HepG2 (cell line): ENCODE measurements around the gene CST3. TPM values are rescaled to one million over a fixed set of nuclear protein-coding genes. Genes with fewer than 3 reads are reported as not detected.

ENCODE experiments used
- ARNTL ChIP-seq: sonication (generic); formaldehyde crosslinking; IDR thresholded peaks from 2 replicates; pipeline ENCODE4 v1.4.0; 2020; ENCODE audit warnings: mild to moderate bottlenecking, missing genetic modification reagents
- GTF3A ChIP-seq: sonication (generic); formaldehyde crosslinking; conservative IDR thresholded peaks from 2 replicates; pipeline ENCODE4 v1.4.0; 2020; ENCODE audit warnings: mild to moderate bottlenecking, missing genetic modification reagents
- HIVEP1 ChIP-seq: sonication (generic); formaldehyde crosslinking; IDR thresholded peaks from 2 replicates; pipeline ENCODE4 v1.4.0; 2020; ENCODE audit warnings: mild to moderate bottlenecking, missing genetic modification reagents
- MAZ ChIP-seq, 2 experiments: sonication (generic) in 1 of 2; formaldehyde crosslinking in 1 of 2; IDR thresholded peaks; 2 replicates each; pipeline versions ENCODE4 v1.5.0 to v1.6.1; 2012 to 2020; ENCODE audit warnings: low read depth in 2 of 2, mild to moderate bottlenecking in 2 of 2, borderline replicate concordance in 1 of 2, improper control_type of control experiment in 1 of 2, low read length in 1 of 2, missing genetic modification reagents in 1 of 2, moderate library complexity in 1 of 2
- SIX1 ChIP-seq: sonication (generic); formaldehyde crosslinking; IDR thresholded peaks from 2 replicates; pipeline ENCODE4 v1.4.0; 2020; ENCODE audit warnings: missing genetic modification reagents, borderline replicate concordance
- SMAD9 ChIP-seq: sonication (generic); formaldehyde crosslinking; IDR thresholded peaks from 2 replicates; pipeline ENCODE4 v1.5.1; 2020; ENCODE audit warnings: mild to moderate bottlenecking, missing genetic modification reagents
- ZFYVE20 ChIP-seq: sonication (generic); formaldehyde crosslinking; IDR thresholded peaks from 2 replicates; pipeline ENCODE4 v1.8.0; 2023; ENCODE audit warnings: low read depth, mild to moderate bottlenecking, moderate library complexity, missing genetic modification reagents, borderline replicate concordance
- ZNF12 ChIP-seq: sonication (generic); formaldehyde crosslinking; IDR thresholded peaks from 2 replicates; pipeline ENCODE4 v1.5.0; 2020; ENCODE audit warnings: missing genetic modification reagents
- ZNF124 ChIP-seq: sonication (generic); formaldehyde crosslinking; IDR thresholded peaks from 2 replicates; pipeline ENCODE4 v1.4.0; 2020; ENCODE audit warnings: missing genetic modification reagents
- ZNF256 ChIP-seq: sonication (generic); formaldehyde crosslinking; conservative IDR thresholded peaks from 2 replicates; pipeline ENCODE4 v1.4.0; 2020; ENCODE audit warnings: missing genetic modification reagents
- ZNF292 ChIP-seq: sonication (generic); formaldehyde crosslinking; IDR thresholded peaks from 2 replicates; pipeline ENCODE4 v1.8.1; 2022; ENCODE audit warnings: mild to moderate bottlenecking, low read depth, missing genetic modification reagents, borderline replicate concordance
- ZNF556 ChIP-seq: sonication (generic); formaldehyde crosslinking; IDR thresholded peaks from 2 replicates; pipeline ENCODE4 v1.4.0; 2020; ENCODE audit warnings: mild to moderate bottlenecking, missing genetic modification reagents, borderline replicate concordance
- ZNF562 ChIP-seq: sonication (generic); formaldehyde crosslinking; IDR thresholded peaks from 2 replicates; pipeline ENCODE4 v1.8.0; 2022; ENCODE audit warnings: missing genetic modification reagents, borderline replicate concordance
- ZNF674 ChIP-seq: sonication (generic); formaldehyde crosslinking; IDR thresholded peaks from 2 replicates; pipeline ENCODE4 v1.5.0; 2020; ENCODE audit warnings: low read depth, mild to moderate bottlenecking, missing genetic modification reagents
- polyA plus RNA-seq, 8 experiments: library from polyadenylated mRNA; depleted of rRNA in 3 of 8; stranded (reverse) in 7 of 8; unstranded in 1 of 8; fragments of >200 nt; fragmentation: Illumina TruSeq in 4 of 8; extraction: Trizol in 4 of 8; gene quantifications; 2 replicates each; pipeline versions ENCODE4 v1.2.1 to v1.2.3, GENCODE V29; 2011 to 2016; ENCODE audit warnings: low read depth in 4 of 8, missing spikeins in 1 of 8, mixed read lengths in 1 of 8; ENCODE audit not compliant: insufficient read depth in 1 of 8
- total RNA-seq, 5 experiments: library from RNA; depleted of rRNA; stranded (reverse); fragments of >200 nt; fragmentation: Illumina TruSeq; extraction: Trizol; gene quantifications; 2 replicates each; pipeline ENCODE4 v1.2.3, GENCODE V29; 2016; ENCODE audit warnings: low read depth in 1 of 5
- TF ChIP-seq, protein P1 (sequence below): sonication (generic); formaldehyde crosslinking; IDR thresholded peaks from one replicate; pipeline ENCODE4 v1.5.1; 2020; ENCODE audit warnings: mild to moderate bottlenecking, missing genetic modification reagents; ENCODE audit errors: not compliant biosample characterization
- TF ChIP-seq, protein P2 (sequence below): sonication (generic); formaldehyde crosslinking; IDR thresholded peaks from 2 replicates; pipeline ENCODE4 v1.5.0; 2020; ENCODE audit warnings: missing genetic modification reagents
- TF ChIP-seq, protein P3 (sequence below): sonication (generic); formaldehyde crosslinking; IDR thresholded peaks from 2 replicates; pipeline ENCODE4 v1.8.0; 2022; ENCODE audit warnings: missing genetic modification reagents, low read depth, mild to moderate bottlenecking, borderline replicate concordance
- TF ChIP-seq, protein P4 (sequence below): sonication (generic); formaldehyde crosslinking; IDR thresholded peaks from 2 replicates; pipeline ENCODE4 v1.5.0; 2020; ENCODE audit warnings: mild to moderate bottlenecking, missing genetic modification reagents, moderate library complexity

Gene CST3
- total and polyA plus RNA-seq, 2 of the 13 experiments (the other 11 are each of a cell fraction or from before 2014, with no cell fraction given), result 690 to 1,005 TPM

DNA sequence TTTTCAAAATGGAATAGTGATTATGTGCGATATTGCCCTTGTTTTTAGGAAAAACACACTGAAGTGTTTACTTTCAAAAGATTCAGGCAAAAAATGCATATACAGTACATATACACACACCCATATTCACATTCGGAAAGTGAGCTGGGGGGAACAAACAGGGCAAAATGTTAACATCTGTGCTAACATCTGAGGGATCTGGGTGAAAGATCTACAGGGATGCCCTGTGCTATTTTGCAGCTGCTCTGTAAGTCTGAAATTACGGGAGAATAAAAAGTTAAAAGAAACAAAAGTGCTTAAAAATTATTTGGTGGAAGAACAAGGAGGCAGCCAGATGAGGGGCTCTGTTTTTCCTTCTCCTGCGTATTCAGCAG is 860 bp downstream of the CST3 start (continued):
- TF ChIP-seq, protein P1, sequence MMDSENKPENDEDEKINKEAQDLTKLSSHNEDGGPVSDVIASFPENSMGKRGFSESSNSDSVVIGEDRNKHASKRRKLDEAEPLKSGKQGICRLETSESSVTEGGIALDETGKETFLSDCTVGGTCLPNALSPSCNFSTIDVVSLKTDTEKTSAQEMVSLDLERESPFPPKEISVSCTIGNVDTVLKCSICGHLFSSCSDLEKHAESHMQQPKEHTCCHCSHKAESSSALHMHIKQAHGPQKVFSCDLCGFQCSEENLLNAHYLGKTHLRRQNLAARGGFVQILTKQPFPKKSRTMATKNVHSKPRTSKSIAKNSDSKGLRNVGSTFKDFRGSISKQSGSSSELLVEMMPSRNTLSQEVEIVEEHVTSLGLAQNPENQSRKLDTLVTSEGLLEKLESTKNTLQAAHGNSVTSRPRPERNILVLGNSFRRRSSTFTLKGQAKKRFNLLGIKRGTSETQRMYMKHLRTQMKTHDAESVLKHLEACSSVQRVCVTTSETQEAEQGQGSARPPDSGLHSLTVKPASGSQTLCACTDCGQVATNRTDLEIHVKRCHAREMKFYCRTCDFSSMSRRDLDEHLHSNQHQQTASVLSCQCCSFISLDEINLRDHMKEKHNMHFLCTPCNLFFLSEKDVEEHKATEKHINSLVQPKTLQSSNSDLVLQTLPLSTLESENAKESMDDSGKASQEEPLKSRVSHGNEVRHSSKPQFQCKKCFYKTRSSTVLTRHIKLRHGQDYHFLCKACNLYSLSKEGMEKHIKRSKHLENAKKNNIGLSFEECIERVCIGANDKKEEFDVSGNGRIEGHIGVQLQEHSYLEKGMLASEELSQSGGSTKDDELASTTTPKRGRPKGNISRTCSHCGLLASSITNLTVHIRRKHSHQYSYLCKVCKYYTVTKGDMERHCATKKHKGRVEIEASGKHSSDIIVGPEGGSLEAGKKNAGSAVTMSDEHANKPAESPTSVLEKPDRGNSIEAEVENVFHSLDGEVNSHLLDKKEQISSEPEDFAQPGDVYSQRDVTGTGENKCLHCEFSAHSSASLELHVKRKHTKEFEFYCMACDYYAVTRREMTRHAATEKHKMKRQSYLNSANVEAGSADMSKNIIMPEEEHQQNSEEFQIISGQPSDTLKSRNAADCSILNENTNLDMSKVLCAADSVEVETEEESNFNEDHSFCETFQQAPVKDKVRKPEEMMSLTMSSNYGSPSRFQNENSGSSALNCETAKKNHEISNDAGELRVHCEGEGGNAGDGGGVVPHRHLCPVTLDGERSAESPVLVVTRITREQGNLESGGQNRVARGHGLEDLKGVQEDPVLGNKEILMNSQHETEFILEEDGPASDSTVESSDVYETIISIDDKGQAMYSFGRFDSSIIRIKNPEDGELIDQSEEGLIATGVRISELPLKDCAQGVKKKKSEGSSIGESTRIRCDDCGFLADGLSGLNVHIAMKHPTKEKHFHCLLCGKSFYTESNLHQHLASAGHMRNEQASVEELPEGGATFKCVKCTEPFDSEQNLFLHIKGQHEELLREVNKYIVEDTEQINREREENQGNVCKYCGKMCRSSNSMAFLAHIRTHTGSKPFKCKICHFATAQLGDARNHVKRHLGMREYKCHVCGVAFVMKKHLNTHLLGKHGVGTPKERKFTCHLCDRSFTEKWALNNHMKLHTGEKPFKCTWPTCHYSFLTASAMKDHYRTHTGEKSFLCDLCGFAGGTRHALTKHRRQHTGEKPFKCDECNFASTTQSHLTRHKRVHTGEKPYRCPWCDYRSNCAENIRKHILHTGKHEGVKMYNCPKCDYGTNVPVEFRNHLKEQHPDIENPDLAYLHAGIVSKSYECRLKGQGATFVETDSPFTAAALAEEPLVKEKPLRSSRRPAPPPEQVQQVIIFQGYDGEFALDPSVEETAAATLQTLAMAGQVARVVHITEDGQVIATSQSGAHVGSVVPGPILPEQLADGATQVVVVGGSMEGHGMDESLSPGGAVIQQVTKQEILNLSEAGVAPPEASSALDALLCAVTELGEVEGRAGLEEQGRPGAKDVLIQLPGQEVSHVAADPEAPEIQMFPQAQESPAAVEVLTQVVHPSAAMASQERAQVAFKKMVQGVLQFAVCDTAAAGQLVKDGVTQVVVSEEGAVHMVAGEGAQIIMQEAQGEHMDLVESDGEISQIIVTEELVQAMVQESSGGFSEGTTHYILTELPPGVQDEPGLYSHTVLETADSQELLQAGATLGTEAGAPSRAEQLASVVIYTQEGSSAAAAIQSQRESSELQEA (CRISPR knock-in tag), result no peak
- TF ChIP-seq SIX1 (CRISPR knock-in tag) (no peak), MAZ (IDR thresholded peaks at IDR 0.05; ENCODE audit: borderline replicate concordance, low read depth, low read length) (no peak), MAZ (CRISPR knock-in tag; IDR thresholded peaks at IDR 0.05; ENCODE audit: low read depth) (0 out of 2 replicates have a peak, but pooled peaks have one; percentile 3), ZFYVE20 (no peak), ARNTL (CRISPR knock-in tag) (no peak), ZNF292 (no peak), ZNF256 (CRISPR knock-in tag) (no peak), ZNF674 (CRISPR knock-in tag) (no peak), SMAD9 (CRISPR knock-in tag) (0 out of 2 replicates have a peak, but pooled peaks have one; percentile 5), HIVEP1 (CRISPR knock-in tag) (no peak), ZNF556 (CRISPR knock-in tag) (no peak; the same call in 1 of the 2 replicates), GTF3A (0 out of 2 replicates have a peak, but pooled peaks have one; percentile 22), ZNF124 (0 out of 2 replicates have a peak, but pooled peaks have one; percentile 20), ZNF562 (no peak), ZNF12 (CRISPR knock-in tag) (peak; percentile 39; the same call in 1 of the 2 replicates)
- TF ChIP-seq, protein P2, sequence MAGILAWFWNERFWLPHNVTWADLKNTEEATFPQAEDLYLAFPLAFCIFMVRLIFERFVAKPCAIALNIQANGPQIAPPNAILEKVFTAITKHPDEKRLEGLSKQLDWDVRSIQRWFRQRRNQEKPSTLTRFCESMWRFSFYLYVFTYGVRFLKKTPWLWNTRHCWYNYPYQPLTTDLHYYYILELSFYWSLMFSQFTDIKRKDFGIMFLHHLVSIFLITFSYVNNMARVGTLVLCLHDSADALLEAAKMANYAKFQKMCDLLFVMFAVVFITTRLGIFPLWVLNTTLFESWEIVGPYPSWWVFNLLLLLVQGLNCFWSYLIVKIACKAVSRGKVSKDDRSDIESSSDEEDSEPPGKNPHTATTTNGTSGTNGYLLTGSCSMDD (CRISPR knock-in tag), result no peak
- TF ChIP-seq, protein P3, sequence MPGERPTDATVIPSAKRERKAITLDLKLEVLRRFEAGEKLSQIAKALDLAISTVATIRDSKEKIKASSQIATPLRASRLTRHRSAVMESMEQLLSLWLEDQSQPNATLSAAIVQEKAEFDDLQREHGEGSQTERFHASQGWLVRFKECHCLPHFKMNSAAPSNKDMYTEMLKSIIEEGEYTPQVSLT (CRISPR knock-in tag), result 0 out of 2 replicates have a peak, but pooled peaks have one; percentile 9
- TF ChIP-seq, protein P4, sequence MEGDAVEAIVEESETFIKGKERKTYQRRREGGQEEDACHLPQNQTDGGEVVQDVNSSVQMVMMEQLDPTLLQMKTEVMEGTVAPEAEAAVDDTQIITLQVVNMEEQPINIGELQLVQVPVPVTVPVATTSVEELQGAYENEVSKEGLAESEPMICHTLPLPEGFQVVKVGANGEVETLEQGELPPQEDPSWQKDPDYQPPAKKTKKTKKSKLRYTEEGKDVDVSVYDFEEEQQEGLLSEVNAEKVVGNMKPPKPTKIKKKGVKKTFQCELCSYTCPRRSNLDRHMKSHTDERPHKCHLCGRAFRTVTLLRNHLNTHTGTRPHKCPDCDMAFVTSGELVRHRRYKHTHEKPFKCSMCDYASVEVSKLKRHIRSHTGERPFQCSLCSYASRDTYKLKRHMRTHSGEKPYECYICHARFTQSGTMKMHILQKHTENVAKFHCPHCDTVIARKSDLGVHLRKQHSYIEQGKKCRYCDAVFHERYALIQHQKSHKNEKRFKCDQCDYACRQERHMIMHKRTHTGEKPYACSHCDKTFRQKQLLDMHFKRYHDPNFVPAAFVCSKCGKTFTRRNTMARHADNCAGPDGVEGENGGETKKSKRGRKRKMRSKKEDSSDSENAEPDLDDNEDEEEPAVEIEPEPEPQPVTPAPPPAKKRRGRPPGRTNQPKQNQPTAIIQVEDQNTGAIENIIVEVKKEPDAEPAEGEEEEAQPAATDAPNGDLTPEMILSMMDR (CRISPR knock-in tag), result no peak
